ENCODE measurements around the gene FXYD7. TPM values are rescaled to one million over a fixed set of nuclear protein-coding genes. Genes with fewer than 3 reads are reported as not detected.

Gene FXYD7
- total and polyA plus RNA-seq, 2 of the 4 experiments (the other 2 are of a cell fraction), result 0.31 TPM; not detected in 1

GRCh38 chr19:35202722-35203688, 60.0 kb downstream of the FXYD7 start:
- dilution Hi-C loops (cut with HindIII; ENCODE audit: low sequenced_read_pairs, unreplicated experiment), result no loop called here
- intact Hi-C loops (cut with micrococcal nuclease), result no loop called here
- POLR2A ChIA-PET (ENCODE audit: unreplicated experiment), result no interaction called here
- TF ChIP-seq MAZ (IDR thresholded peaks at IDR 0.05; ENCODE audit: borderline replicate concordance, low read depth, low read length) (no peak), ELK1 (IDR thresholded peaks at IDR 0.05; ENCODE audit: borderline replicate concordance, low read depth, low read length) (no peak), FOS (IDR thresholded peaks at IDR 0.05; ENCODE audit: low read depth, low read length) (no peak), RFX5 (IDR thresholded peaks at IDR 0.05; ENCODE audit: low read depth, low read length) (no peak), RAD21 (IDR thresholded peaks at IDR 0.05; ENCODE audit: low read length) (no peak)
- Histone ChIP-seq H3K36me3 (ENCODE audit: control insufficient read depth, insufficient read depth, low read length) (no peaks in the 10 kb centered on the region), H4K20me1 (ENCODE audit: insufficient read depth, low read length) (no peaks in the 10 kb centered on the region), H2BK20ac (ENCODE audit: low read depth, low read length) (no peak overlapping the region), H3K9ac (ENCODE audit: low read depth, low read length) (no peak overlapping the region), H4K5ac (ENCODE audit: low read depth, low read length) (no peak overlapping the region), H3K27me3 (ENCODE audit: control insufficient read depth, insufficient read depth, low read length) (peaks cover 10% of the 10 kb centered on the region), H3K56ac (ENCODE audit: extremely low read depth, insufficient read depth, low read length) (no peak overlapping the region), H4K91ac (ENCODE audit: insufficient read depth, low read depth, low read length) (no peak overlapping the region), H2BK15ac (ENCODE audit: low read depth, low read length) (no peak overlapping the region), H3K14ac (replicated peaks; ENCODE audit: low read depth, low read length) (no peak overlapping the region), H2AK5ac (ENCODE audit: low read depth, low read length) (no peak overlapping the region), H2AK9ac (replicated peaks; ENCODE audit: low read depth, low read length, poor library complexity) (no peak overlapping the region), H3K4ac (ENCODE audit: low read depth, low read length) (no peak overlapping the region), H3K4me1 (ENCODE audit: control insufficient read depth, insufficient read depth, low read length) (no peaks in the 10 kb centered on the region), H3K18ac (ENCODE audit: low read depth, low read length) (no peak overlapping the region), H3K4me3 (ENCODE audit: insufficient read depth, low read depth, low read length) (no peak overlapping the region), H3K9me3 (ENCODE audit: control insufficient read depth, insufficient read depth, low read length) (no peaks in the 10 kb centered on the region), H2BK5ac (ENCODE audit: low read depth, low read length, poor library complexity, severe bottlenecking) (no peak overlapping the region), H3K9me1 (ENCODE audit: insufficient read depth, low read length) (no peaks in the 10 kb centered on the region), H3K4me2 (ENCODE audit: low read depth, low read length) (no peak overlapping the region), H4K8ac (ENCODE audit: low read depth in 2 of 2, low read length in 2 of 2) (no peak overlapping the region), H2AFZ (replicated peaks; ENCODE audit: low read length, poor library complexity) (no peak overlapping the region), H3K23ac (ENCODE audit: low read depth, low read length) (no peak overlapping the region), H3K27ac (ENCODE audit: insufficient read depth, low read length) (no peak overlapping the region), H3K79me1 (ENCODE audit: low read depth in 1 of 2, low read length in 2 of 2) (no peaks in the 10 kb centered on the region), H2BK120ac (ENCODE audit: low read depth, low read length) (no peak overlapping the region)
- ATAC-seq (ENCODE audit: low read depth) (no peak), DNase-seq (no peak)
- CTCF ChIA-PET, result no interaction called here
- in situ Hi-C loops (cut with MboI; ENCODE audit: low sequenced_read_pairs), result no loop called here
- no TSS peak for BruUV-seq (replicated peaks)
- 41% methylated on average over 4 of the region's 4 CpGs; no CpG with 5 or more reads in 1 of the 2 experiments for WGBS, 2 experiments (ENCODE audit: extremely low coverage in 2 of 2, insufficient read length in 1 of 2)

Small RNAs within 50 kb of the gene (microRNA-seq; reads per million reads assigned to microRNA genes)
- gene AC020907.2 (ENCODE audit: insufficient read depth, insufficient read length), result not detected

Small RNAs within 50 kb of the gene (small RNA-seq; reads per million reads assigned to genes)
- 0 reads per million in 5 experiments for gene AC020907.2

Other genes with a start within 250 kb of the FXYD7 start
- gene ZNF30, start 216.4 kb upstream of the FXYD7 start, total RNA-seq (2012; rRNA removed), result 2.8 and 2.9 TPM in 2 replicates
- gene ZNF30, start 216.4 kb upstream of the FXYD7 start, polyA plus RNA-seq (2012; rRNA removed), result 1.1 and 1.3 TPM in 2 replicates
- gene ZNF792, start 179.0 kb upstream of the FXYD7 start, total RNA-seq (2012; rRNA removed), result 3.9 and 4.8 TPM in 2 replicates
- 1.2 and 1.5 TPM in 2 replicates for gene ZNF792, start 179.0 kb upstream of the FXYD7 start, polyA plus RNA-seq (2012; rRNA removed)
- 11.1 and 11.4 TPM in 2 replicates for gene GRAMD1A, start 142.9 kb upstream of the FXYD7 start, total RNA-seq (2012; rRNA removed)
- gene GRAMD1A, start 142.9 kb upstream of the FXYD7 start, polyA plus RNA-seq (2012; rRNA removed), result 63.0 and 65.2 TPM in 2 replicates
- gene SCN1B, start 112.8 kb upstream of the FXYD7 start, total RNA-seq (2012; rRNA removed), result 2.0 and 2.2 TPM in 2 replicates
- 9.6 and 10.6 TPM in 2 replicates for gene SCN1B, start 112.8 kb upstream of the FXYD7 start, polyA plus RNA-seq (2012; rRNA removed)
- gene HPN, start 101.5 kb upstream of the FXYD7 start, total RNA-seq (2012; rRNA removed), result not detected in 2 replicates
- gene HPN, start 101.5 kb upstream of the FXYD7 start, polyA plus RNA-seq (2012; rRNA removed), result not detected in 2 replicates
- gene FXYD3, start 27.4 kb upstream of the FXYD7 start, total RNA-seq (2012; rRNA removed), result not detected in 2 replicates
- gene FXYD3, start 27.4 kb upstream of the FXYD7 start, polyA plus RNA-seq (2012; rRNA removed), result not detected in 2 replicates
- gene LGI4, start 8.2 kb upstream of the FXYD7 start, total RNA-seq (2012; rRNA removed), result not detected in 2 replicates
- gene LGI4, start 8.2 kb upstream of the FXYD7 start, polyA plus RNA-seq (2012; rRNA removed), result 0.06 and 0.10 TPM in 2 replicates
- gene FXYD1, start 4.4 kb upstream of the FXYD7 start, total RNA-seq (2012; rRNA removed), result 0.18 TPM in 1 of 2 replicates, not detected in the other
- 2.7 and 3.9 TPM in 2 replicates for gene FXYD1, start 4.4 kb upstream of the FXYD7 start, polyA plus RNA-seq (2012; rRNA removed)
- gene FXYD5, start 11.5 kb downstream of the FXYD7 start, total RNA-seq (2012; rRNA removed), result 45.8 and 53.6 TPM in 2 replicates
- gene FXYD5, start 11.5 kb downstream of the FXYD7 start, polyA plus RNA-seq (2012; rRNA removed), result 245 and 287 TPM in 2 replicates
- gene FAM187B, start 85.5 kb downstream of the FXYD7 start, total RNA-seq (2012; rRNA removed), result not detected in 2 replicates
- gene FAM187B, start 85.5 kb downstream of the FXYD7 start, polyA plus RNA-seq (2012; rRNA removed), result not detected in 2 replicates
- gene LSR, start 105.7 kb downstream of the FXYD7 start, total RNA-seq (2012; rRNA removed), result 0.18 and 0.28 TPM in 2 replicates
- gene LSR, start 105.7 kb downstream of the FXYD7 start, polyA plus RNA-seq (2012; rRNA removed), result 0.44 and 0.98 TPM in 2 replicates
- gene USF2, start 125.7 kb downstream of the FXYD7 start, total RNA-seq (2012; rRNA removed), result 21.3 and 27.5 TPM in 2 replicates
- gene USF2, start 125.7 kb downstream of the FXYD7 start, polyA plus RNA-seq (2012; rRNA removed), result 65.6 and 82.5 TPM in 2 replicates
- under 0.01 TPM in 2 replicates for gene HAMP, start 139.3 kb downstream of the FXYD7 start, total RNA-seq (2012; rRNA removed)
- not detected in 2 replicates for gene HAMP, start 139.3 kb downstream of the FXYD7 start, polyA plus RNA-seq (2012; rRNA removed)
- not detected in 2 replicates for gene MAG, start 148.9 kb downstream of the FXYD7 start, total RNA-seq (2012; rRNA removed)
- gene MAG, start 148.9 kb downstream of the FXYD7 start, polyA plus RNA-seq (2012; rRNA removed), result not detected in 2 replicates
- gene CD22, start 185.9 kb downstream of the FXYD7 start, total RNA-seq (2012; rRNA removed), result 0.18 TPM in 1 of 2 replicates, not detected in the other
- 0.22 TPM in 2 replicates for gene CD22, start 185.9 kb downstream of the FXYD7 start, polyA plus RNA-seq (2012; rRNA removed)
- gene FFAR1, start 204.6 kb downstream of the FXYD7 start, total RNA-seq (2012; rRNA removed), result not detected in 2 replicates
- gene FFAR1, start 204.6 kb downstream of the FXYD7 start, polyA plus RNA-seq (2012; rRNA removed), result not detected in 2 replicates
- gene FFAR3, start 215.2 kb downstream of the FXYD7 start, total RNA-seq (2012; rRNA removed), result not detected in 2 replicates
- not detected in 2 replicates for gene FFAR3, start 215.2 kb downstream of the FXYD7 start, polyA plus RNA-seq (2012; rRNA removed)
- gene GPR42, start 227.8 kb downstream of the FXYD7 start, total RNA-seq (2012; rRNA removed), result not detected in 2 replicates
- gene GPR42, start 227.8 kb downstream of the FXYD7 start, polyA plus RNA-seq (2012; rRNA removed), result not detected in 2 replicates